Measurements from ENCODE around the gene ABHD2. TPM values are rescaled to one million over a fixed set of nuclear protein-coding genes. Genes with fewer than 3 reads are reported as not detected.

ABHD2 gene
- total RNA-seq, 1 experiment from 2014 or later = 52.4 TPM

DNA sequence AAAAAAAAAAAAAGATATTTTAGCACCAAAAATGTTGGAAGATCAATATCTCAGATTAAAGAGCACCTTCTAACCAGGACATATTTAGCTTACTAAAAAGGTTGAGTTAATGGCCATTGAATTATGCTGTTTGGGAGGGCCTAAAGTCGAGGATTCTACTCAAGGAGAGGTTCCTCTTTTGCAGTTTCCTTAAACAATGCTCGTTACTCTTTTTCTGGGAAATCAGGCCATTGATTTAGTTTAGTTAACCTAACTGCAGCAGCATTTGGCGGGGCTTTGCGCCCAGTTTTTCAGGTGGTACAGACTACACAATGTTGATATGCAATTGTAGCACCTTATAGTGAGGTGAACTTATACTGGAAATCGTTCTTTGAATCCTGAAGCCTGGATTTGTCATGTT lies 6.8 kb downstream of the ABHD2 start:
- ChIA-PET POLR2A (ENCODE audit: low non-redundant PET) (no interaction called here), CTCF (interaction anchor here (0.6 kb wide), 1 partner anchor 102 kb away, joined by 7 read pairs; no protein-coding TSS in a partner anchor)
- no peaks in the 10 kb centered on the region for H3K36me3 ChIP-seq (ENCODE audit: insufficient read depth, low read length, poor library complexity, severe bottlenecking)
- peaks cover 21% of the 10 kb centered on the region for H3K4me1 ChIP-seq (ENCODE audit: insufficient read depth, low read length, poor library complexity, severe bottlenecking)
- no peak for TF ChIP-seq CTCF (conservative IDR thresholded peaks at IDR 0.05; ENCODE audit: low read depth, low read length)
- no peak for TF ChIP-seq EZH2 (IDR thresholded peaks at IDR 0.05; ENCODE audit: borderline replicate concordance, low read depth, low read length, poor library complexity, severe bottlenecking)
- no peaks in the 10 kb centered on the region for H3K9me3 ChIP-seq (ENCODE audit: low read depth, low read length, poor library complexity, severe bottlenecking)
- no peak overlapping the region for H3K27ac ChIP-seq (ENCODE audit: low read depth, low read length, poor library complexity, severe bottlenecking)
- no TSS peak for BruUV-seq (replicated peaks)
- no peak for DNase-seq (ENCODE audit: low spot score)
- H3K27me3 ChIP-seq (replicated peaks; ENCODE audit: insufficient read depth, low read depth, low read length, poor library complexity) = no peaks in the 10 kb centered on the region
- no peak overlapping the region for H3K4me3 ChIP-seq (ENCODE audit: low read depth, low read length, poor library complexity, severe bottlenecking)
- intact Hi-C loops (cut with micrococcal nuclease; ENCODE audit: unreplicated experiment) = no loop called here

DNA sequence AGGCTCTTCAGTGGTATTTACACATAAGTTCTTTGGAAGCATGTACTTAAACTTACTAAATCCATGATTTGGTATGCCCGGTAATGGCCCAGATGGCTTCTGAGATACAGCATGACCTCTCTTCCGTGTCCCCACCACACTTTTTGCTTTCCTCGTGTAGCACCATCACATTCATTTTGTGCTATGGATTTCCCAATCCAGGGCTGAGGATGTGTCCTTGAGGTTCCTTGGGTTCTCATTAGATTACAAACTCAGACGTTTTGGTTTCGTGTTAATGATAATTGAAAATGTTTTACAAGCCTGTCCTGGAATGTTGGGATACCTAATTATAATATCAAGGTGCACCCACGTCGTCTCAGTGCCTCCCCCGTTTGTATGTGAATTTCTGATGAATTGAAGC lies 7.3 kb downstream of the ABHD2 start:
- POLR2A ChIA-PET (ENCODE audit: low non-redundant PET) = no interaction called here
- no peaks in the 10 kb centered on the region for H3K27me3 ChIP-seq (replicated peaks; ENCODE audit: insufficient read depth, low read depth, low read length, poor library complexity)
- no TSS peak for BruUV-seq (replicated peaks)
- CTCF ChIA-PET = interaction anchor here (0.6 kb wide), 1 partner anchor 102 kb away, joined by 7 read pairs; no protein-coding TSS in a partner anchor
- DNase-seq (ENCODE audit: low spot score) = no peak
- H3K9me3 ChIP-seq (ENCODE audit: low read depth, low read length, poor library complexity, severe bottlenecking) = no peaks in the 10 kb centered on the region
- intact Hi-C loops (cut with micrococcal nuclease; ENCODE audit: unreplicated experiment) = no loop called here
- H3K4me1 ChIP-seq (ENCODE audit: insufficient read depth, low read length, poor library complexity, severe bottlenecking) = peaks cover 16% of the 10 kb centered on the region
- no peak for TF ChIP-seq EZH2 (IDR thresholded peaks at IDR 0.05; ENCODE audit: borderline replicate concordance, low read depth, low read length, poor library complexity, severe bottlenecking)
- no peak for TF ChIP-seq CTCF (conservative IDR thresholded peaks at IDR 0.05; ENCODE audit: low read depth, low read length)
- H3K36me3 ChIP-seq (ENCODE audit: insufficient read depth, low read length, poor library complexity, severe bottlenecking) = no peaks in the 10 kb centered on the region
- H3K27ac ChIP-seq (ENCODE audit: low read depth, low read length, poor library complexity, severe bottlenecking) = no peak overlapping the region
- H3K4me3 ChIP-seq (ENCODE audit: low read depth, low read length, poor library complexity, severe bottlenecking) = no peak overlapping the region

DNA sequence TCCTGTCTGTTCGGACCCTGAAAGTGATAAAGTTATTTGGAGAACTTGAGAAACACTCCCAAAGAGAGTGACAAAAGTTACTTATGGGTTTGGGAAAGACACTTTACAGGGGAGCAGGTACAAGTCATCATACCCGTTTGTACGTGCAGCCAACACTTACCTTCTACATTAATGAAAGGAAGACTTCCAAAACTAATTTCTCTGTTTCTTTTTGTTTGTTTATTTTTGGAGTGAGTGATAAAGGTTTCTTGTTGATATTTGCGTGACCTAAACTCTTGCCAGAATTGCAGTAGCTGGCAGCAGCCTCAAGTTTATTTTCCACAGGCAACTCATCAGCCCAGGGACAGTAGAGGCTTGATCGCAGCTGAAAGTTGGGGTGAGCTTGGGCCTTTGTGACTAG lies 8.4 kb downstream of the ABHD2 start:
- DNase-seq (ENCODE audit: low spot score) = no peak
- H3K36me3 ChIP-seq (ENCODE audit: insufficient read depth, low read length, poor library complexity, severe bottlenecking) = no peaks in the 10 kb centered on the region
- no peak overlapping the region for H3K27ac ChIP-seq (ENCODE audit: low read depth, low read length, poor library complexity, severe bottlenecking)
- no peak for TF ChIP-seq EZH2 (IDR thresholded peaks at IDR 0.05; ENCODE audit: borderline replicate concordance, low read depth, low read length, poor library complexity, severe bottlenecking)
- no peak for TF ChIP-seq CTCF (conservative IDR thresholded peaks at IDR 0.05; ENCODE audit: low read depth, low read length)
- BruUV-seq (replicated peaks) = no TSS peak
- H3K4me1 ChIP-seq (ENCODE audit: insufficient read depth, low read length, poor library complexity, severe bottlenecking) = peaks cover 6% of the 10 kb centered on the region
- ChIA-PET CTCF (no interaction called here), POLR2A (ENCODE audit: low non-redundant PET) (no interaction called here)
- intact Hi-C loops (cut with micrococcal nuclease; ENCODE audit: unreplicated experiment) = no loop called here
- H3K9me3 ChIP-seq (ENCODE audit: low read depth, low read length, poor library complexity, severe bottlenecking) = no peaks in the 10 kb centered on the region
- H3K4me3 ChIP-seq (ENCODE audit: low read depth, low read length, poor library complexity, severe bottlenecking) = no peak overlapping the region
- H3K27me3 ChIP-seq (replicated peaks; ENCODE audit: insufficient read depth, low read depth, low read length, poor library complexity) = no peaks in the 10 kb centered on the region
